CD14-positive monocyte (primary cell): ENCODE data around the gene SYNDIG1. TPM values are rescaled to one million over a fixed set of nuclear protein-coding genes. Genes with fewer than 3 reads are reported as not detected.

ENCODE experiments used
- DNase-seq, 3 donors: peaks; one replicate each; pipeline ENCODE4 v3.0.0-alpha.2; 2011 to 2022
- H2AFZ ChIP-seq: 2 replicates; pipeline ENCODE4 v1.6.0; 2012; ENCODE audit warnings: mild to moderate bottlenecking, low read depth, low read length, inconsistent platforms; ENCODE audit not compliant: insufficient read depth, poor library complexity, severe bottlenecking
- H3K27ac ChIP-seq, 2 donors: 1 replicate in 1 of 2; 2 replicates in 1 of 2; pipeline ENCODE4 v1.5.1; 2012 to 2013; ENCODE audit warnings: low read length in 2 of 2, control low read depth in 1 of 2, inconsistent platforms in 1 of 2, low read depth in 1 of 2, mild to moderate bottlenecking in 1 of 2
- H3K27me3 ChIP-seq, 2 donors: one replicate each; pipeline versions ENCODE4 v1.6.0 to v1.6.1; 2011 to 2013; ENCODE audit warnings: low read length in 2 of 2; ENCODE audit not compliant: control insufficient read depth in 2 of 2, insufficient read depth in 2 of 2
- H3K36me3 ChIP-seq, 2 donors: replicated peaks in 1 of 2; 1 replicate in 1 of 2; 2 replicates in 1 of 2; pipeline versions ENCODE4 v1.5.1 to v1.6.1; 2012 to 2013; ENCODE audit warnings: low read length in 2 of 2, control low read depth in 1 of 2, inconsistent platforms in 1 of 2, mild to moderate bottlenecking in 1 of 2; ENCODE audit not compliant: insufficient read depth in 2 of 2, control insufficient read depth in 1 of 2
- H3K4me1 ChIP-seq, 2 donors: 1 replicate in 1 of 2; 2 replicates in 1 of 2; pipeline versions ENCODE4 v1.5.1 to v1.6.1; 2012 to 2013; ENCODE audit warnings: low read length in 2 of 2, control low read depth in 1 of 2, inconsistent platforms in 1 of 2, mild to moderate bottlenecking in 1 of 2, moderate library complexity in 1 of 2; ENCODE audit not compliant: insufficient read depth in 2 of 2, control insufficient read depth in 1 of 2
- H3K4me2 ChIP-seq: replicated peaks from 2 replicates; pipeline ENCODE3; 2012; ENCODE audit warnings: low read length, moderate library complexity, mild to moderate bottlenecking; ENCODE audit not compliant: poor library complexity, severe bottlenecking; ENCODE audit errors: extremely low read depth
- H3K4me3 ChIP-seq, 3 experiments: fragments of 200-600 bp in 1 of 3; sonication (generic) in 1 of 3; replicated peaks in 1 of 3; 1 replicate in 2 of 3; 2 replicates in 1 of 3; pipeline ENCODE4 v1.5.1; 2011 to 2013; ENCODE audit warnings: low read length in 3 of 3, mild to moderate bottlenecking in 3 of 3, control low read depth in 2 of 3, low read depth in 2 of 3, inconsistent platforms in 1 of 3, moderate library complexity in 1 of 3
- H3K79me2 ChIP-seq: 2 replicates; pipeline ENCODE4 v1.6.0; 2012; ENCODE audit warnings: mild to moderate bottlenecking, control low read depth, inconsistent platforms, low read length, moderate library complexity; ENCODE audit not compliant: insufficient read depth
- H3K9ac ChIP-seq: 2 replicates; pipeline ENCODE4 v1.6.0; 2017; ENCODE audit warnings: low read length, mild to moderate bottlenecking; ENCODE audit not compliant: insufficient read depth, poor library complexity, severe bottlenecking
- H3K9me3 ChIP-seq, 2 donors: replicated peaks in 1 of 2; 1 replicate in 1 of 2; 2 replicates in 1 of 2; pipeline versions ENCODE4 v1.5.1 to v1.6.1; 2012 to 2013; ENCODE audit warnings: low read length in 2 of 2, control low read depth in 1 of 2; ENCODE audit not compliant: control insufficient read depth in 1 of 2, insufficient read depth in 1 of 2
- H4K20me1 ChIP-seq: 2 replicates; pipeline ENCODE4 v1.6.0; 2012; ENCODE audit warnings: mild to moderate bottlenecking, low read length, control low read depth, moderate library complexity; ENCODE audit not compliant: insufficient read depth
- H3K27ac Mint-ChIP-seq, 7 donors: one replicate each; pipeline ENCODE4 v1.8.0; 2020; ENCODE audit warnings: mild to moderate bottlenecking in 7 of 7, mixed read lengths in 7 of 7, moderate library complexity in 6 of 7, inconsistent platforms in 2 of 7
- H3K27me3 Mint-ChIP-seq, 3 donors: one replicate each; pipeline ENCODE4 v1.8.0; 2021 to 2022; ENCODE audit warnings: low read depth in 3 of 3, mild to moderate bottlenecking in 3 of 3, mixed read lengths in 3 of 3, moderate library complexity in 3 of 3, inconsistent platforms in 1 of 3
- H3K36me3 Mint-ChIP-seq, 2 donors: one replicate each; pipeline ENCODE4 v1.8.0; 2020; ENCODE audit warnings: mixed read lengths in 2 of 2, inconsistent platforms in 1 of 2, mild to moderate bottlenecking in 1 of 2
- H3K4me1 Mint-ChIP-seq: one replicate; pipeline ENCODE4 v1.8.0; 2020; ENCODE audit warnings: mild to moderate bottlenecking, mixed read lengths
- H3K4me3 Mint-ChIP-seq, 2 donors: one replicate each; pipeline ENCODE4 v1.8.0; 2020; ENCODE audit warnings: mild to moderate bottlenecking in 2 of 2, mixed read lengths in 2 of 2, moderate library complexity in 1 of 2
- H3K9me3 Mint-ChIP-seq, 7 donors: one replicate each; pipeline ENCODE4 v1.8.0; 2020 to 2022; ENCODE audit warnings: mixed read lengths in 7 of 7, mild to moderate bottlenecking in 6 of 7, moderate library complexity in 6 of 7, inconsistent platforms in 2 of 7
- CTCF ChIP-seq: fragments of 200-600 bp; IDR thresholded peaks from one replicate; pipeline ENCODE4 v1.8.0; 2022; ENCODE audit warnings: antibody characterized with exemption, mild to moderate bottlenecking
- WGBS: methylation state at CpG from one replicate; pipeline ENCODE4 v1.1.5; 2013; ENCODE audit warnings: missing lambda C conversion rate; ENCODE audit not compliant: insufficient coverage; 5-methylcytosine and 5-hydroxymethylcytosine counted together
- intact Hi-C, 2 donors: fragments of 100-400 bp; cut with micrococcal nuclease; formaldehyde crosslinking; loops; one replicate each; pipeline versions ENCODE4 v1.15.0 to v1.15.1; 2023
- polyA plus RNA-seq, 3 donors: library from polyadenylated mRNA; depleted of rRNA in 1 of 3; unstranded in 2 of 3; stranded (reverse) in 1 of 3; fragments of 300-500 nt in 2 of 3; fragments of >200 nt in 1 of 3; fragmentation: Illumina TruSeq in 2 of 3; gene quantifications; 1 replicate in 2 of 3; 2 replicates in 1 of 3; pipeline ENCODE4 v1.2.3, GENCODE V29; 2012 to 2021

The SYNDIG1 gene
- polyA plus RNA-seq, 3 donors, result not detected

GRCh38 chr20:24665741-24666191 lies 196.3 kb downstream of the SYNDIG1 start:
- H3K4me1 ChIP-seq, result no peaks in the 10 kb centered on the region
- no peak for DNase-seq
- no peak for TF ChIP-seq CTCF
- H3K27me3 ChIP-seq, result no peaks in the 10 kb centered on the region
- WGBS, result 98% methylated on average over 9 of the region's 15 CpGs
- no peak overlapping the region for H3K4me3 ChIP-seq
- H3K27ac Mint-ChIP-seq, result no peak overlapping the region
- no peaks in the 10 kb centered on the region for H3K36me3 Mint-ChIP-seq
- no peaks in the 10 kb centered on the region for H3K4me1 Mint-ChIP-seq
- H3K27me3 Mint-ChIP-seq, result peaks cover 0 to 8% (median 4%) of the 10 kb centered on the region in 3 donors
- no peaks in the 10 kb centered on the region for H4K20me1 ChIP-seq
- H3K79me2 ChIP-seq, result no peaks in the 10 kb centered on the region
- no peak overlapping the region for H3K4me3 Mint-ChIP-seq
- no peak overlapping the region for H3K27ac ChIP-seq
- no peak overlapping the region for H2AFZ ChIP-seq
- H3K9me3 ChIP-seq, result no peaks in the 10 kb centered on the region
- H3K9me3 Mint-ChIP-seq, result no peaks in the 10 kb centered on the region
- intact Hi-C loops, result no loop called here
- H3K9ac ChIP-seq, result no peak overlapping the region
- no peak overlapping the region for H3K4me2 ChIP-seq
- H3K36me3 ChIP-seq, result no peaks in the 10 kb centered on the region

GRCh38 chr20:24667689-24668383 lies 198.4 kb downstream of the SYNDIG1 start:
- Mint-ChIP-seq H3K4me1 (peaks cover under 1% of the 10 kb centered on the region), H3K27ac (no peak overlapping the region), H3K36me3 (no peaks in the 10 kb centered on the region), H3K4me3 (no peak overlapping the region), H3K9me3 (no peaks in the 10 kb centered on the region), H3K27me3 (peaks cover 0 to 6% (median 0%) of the 10 kb centered on the region in 3 donors)
- no peaks in the 10 kb centered on the region for H4K20me1 ChIP-seq
- H3K36me3 ChIP-seq, result no peaks in the 10 kb centered on the region
- 96% methylated on average over 7 of the region's 7 CpGs for WGBS
- no peaks in the 10 kb centered on the region for H3K4me1 ChIP-seq
- H3K79me2 ChIP-seq, result no peaks in the 10 kb centered on the region
- H3K4me3 ChIP-seq, result no peak overlapping the region
- no peak overlapping the region for H3K4me2 ChIP-seq
- no peak overlapping the region for H3K27ac ChIP-seq
- no peaks in the 10 kb centered on the region for H3K27me3 ChIP-seq
- no peak overlapping the region for H2AFZ ChIP-seq
- no peaks in the 10 kb centered on the region for H3K9me3 ChIP-seq
- TF ChIP-seq CTCF, result no peak
- no peak for DNase-seq
- no peak overlapping the region for H3K9ac ChIP-seq
- intact Hi-C loops, result no loop called here
